Activated CD4-positive, alpha-beta T cell treated with anti-CD3 and anti-CD28 coated beads for 36 hours (primary cell): ENCODE results near the gene NOVA2. TPM values are rescaled to one million over a fixed set of nuclear protein-coding genes. Genes with fewer than 3 reads are reported as not detected.

Experiments used
- ATAC-seq: fragments of 200-7000 bp; cut with Tn5 transposase; one replicate; pipeline ENCODE4 v1.10.0; 2021; ENCODE audit warnings: mild to moderate bottlenecking, moderate library complexity
- CTCF ChIA-PET: fragments of 350-600 bp; sonication (Branson Sonifier 250); formaldehyde crosslinking; loops from one replicate; lab custom pipeline; 2021; ENCODE audit warnings: antibody characterized with exemption; lab: Charles Lee
- POLR2A ChIA-PET: fragments of 350-600 bp; sonication (Branson Sonifier 250); formaldehyde crosslinking; loops from one replicate; lab custom pipeline; 2021; ENCODE audit warnings: antibody characterized with exemption, inconsistent platforms; lab: Charles Lee
- DNase-seq: peaks from one replicate; pipeline ENCODE4 v3.0.0-alpha.2; 2020
- H3K27ac Mint-ChIP-seq: one replicate; pipeline ENCODE4 v1.8.0; 2021; ENCODE audit warnings: mixed read lengths
- H3K27me3 Mint-ChIP-seq: one replicate; pipeline ENCODE4 v1.8.0; 2021; ENCODE audit warnings: mixed read lengths
- H3K36me3 Mint-ChIP-seq: one replicate; pipeline ENCODE4 v1.8.0; 2021; ENCODE audit warnings: low read depth, mixed read lengths
- H3K4me1 Mint-ChIP-seq: one replicate; pipeline ENCODE4 v1.8.0; 2021; ENCODE audit warnings: mixed read lengths
- H3K4me3 Mint-ChIP-seq: one replicate; pipeline ENCODE4 v1.8.0; 2021; ENCODE audit warnings: mild to moderate bottlenecking, moderate library complexity, mixed read lengths
- H3K9me3 Mint-ChIP-seq: one replicate; pipeline ENCODE4 v1.8.0; 2021; ENCODE audit warnings: low read depth, mixed read lengths
- intact Hi-C, 2 experiments: fragments of 100-400 bp; cut with DNase I in 1 of 2; cut with micrococcal nuclease in 1 of 2; formaldehyde crosslinking; loops; one replicate each; pipeline versions ENCODE4 v1.14.2 to v1.15.1; 2022 to 2024; cut with DNase I, micrococcal nuclease
- microRNA-seq: library from miRNA; unstranded; fragments of <30 nt; microRNA quantifications from one replicate; pipeline ENCODE4 v1.2.0, GENCODE V29; 2021; ENCODE audit warnings: borderline replicate concordance
- total RNA-seq, 2 experiments: library from RNA; stranded (reverse); gene quantifications; one replicate each; pipeline ENCODE4 v1.2.3, GENCODE V29; 2021

Gene NOVA2
- total RNA-seq, 2 experiments from 2014 or later, result 0.02 to 0.09 TPM

DNA sequence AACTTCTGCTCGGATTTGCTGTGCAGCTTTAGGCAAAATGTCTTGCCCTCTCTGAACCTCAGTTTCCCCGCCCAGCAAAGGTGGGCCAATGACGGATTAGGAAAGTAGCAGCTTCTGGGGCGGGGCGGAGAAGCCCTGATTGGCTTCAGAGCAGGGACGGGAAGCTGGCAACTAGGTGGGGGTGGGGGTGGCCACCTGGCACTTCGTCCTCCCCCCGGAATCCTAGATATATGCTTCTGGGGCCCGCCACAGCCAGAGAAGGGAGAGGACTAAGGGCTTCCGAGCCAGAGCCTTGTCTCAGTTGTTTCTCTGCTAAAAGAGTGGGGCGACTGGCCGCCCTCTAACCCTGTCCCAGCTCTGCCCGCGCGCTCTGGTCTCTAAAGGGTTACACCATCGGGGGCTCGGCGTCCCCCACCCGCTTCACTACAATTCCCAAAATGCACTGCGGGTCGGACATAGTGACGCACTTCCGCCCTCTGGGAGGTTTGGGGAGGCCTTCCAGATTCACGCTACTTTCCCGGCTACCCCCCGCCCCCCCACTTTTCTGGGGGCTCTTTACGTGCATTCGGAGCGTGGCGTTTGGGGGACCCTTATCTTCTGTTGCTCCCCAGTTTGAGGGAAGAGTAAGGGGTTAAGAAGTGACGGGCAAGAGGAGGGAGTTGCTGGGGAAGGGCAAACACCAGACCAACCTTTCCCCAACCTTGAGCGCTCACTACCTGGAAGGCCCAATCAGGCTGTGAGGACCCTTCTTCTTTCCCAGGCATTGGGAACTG lies 87.1 kb downstream of the NOVA2 start:
- peak overlapping the region; percentile 95 for H3K27ac Mint-ChIP-seq
- CTCF ChIA-PET, result interaction anchor here (0.7 to 8.2 kb wide), 5 partner anchors 9 to 130 kb away, joined by 3 to 84 read pairs (median 5); partner anchors contain the start of genes FOXA3, MYPOP and SYMPK
- no peaks in the 10 kb centered on the region for H3K9me3 Mint-ChIP-seq
- peaks cover 3% of the 10 kb centered on the region for H3K36me3 Mint-ChIP-seq
- H3K4me1 Mint-ChIP-seq, result peaks cover 17% of the 10 kb centered on the region
- peak overlapping the region; percentile 85 for H3K4me3 Mint-ChIP-seq
- DNase-seq (peak; percentile 96), ATAC-seq (peak; percentile 85)
- POLR2A ChIA-PET, result interaction anchor here (0.6 to 2.4 kb wide), 5 partner anchors 12 to 211 kb away, joined by 3 to 23 read pairs (median 4); partner anchors contain the start of genes FOXA3, MYPOP and SYMPK
- intact Hi-C loops, result loop anchor here (1.0 to 10.0 kb wide), 17 partner anchors 16 to 1598 kb away; partner anchors contain the start of genes CCDC61 (in 2 of the 2), MYPOP (in 2 of the 2), SYMPK (in 2 of the 2) and CLPTM1 (in 1 of the 2)
- no peaks in the 10 kb centered on the region for H3K27me3 Mint-ChIP-seq

DNA sequence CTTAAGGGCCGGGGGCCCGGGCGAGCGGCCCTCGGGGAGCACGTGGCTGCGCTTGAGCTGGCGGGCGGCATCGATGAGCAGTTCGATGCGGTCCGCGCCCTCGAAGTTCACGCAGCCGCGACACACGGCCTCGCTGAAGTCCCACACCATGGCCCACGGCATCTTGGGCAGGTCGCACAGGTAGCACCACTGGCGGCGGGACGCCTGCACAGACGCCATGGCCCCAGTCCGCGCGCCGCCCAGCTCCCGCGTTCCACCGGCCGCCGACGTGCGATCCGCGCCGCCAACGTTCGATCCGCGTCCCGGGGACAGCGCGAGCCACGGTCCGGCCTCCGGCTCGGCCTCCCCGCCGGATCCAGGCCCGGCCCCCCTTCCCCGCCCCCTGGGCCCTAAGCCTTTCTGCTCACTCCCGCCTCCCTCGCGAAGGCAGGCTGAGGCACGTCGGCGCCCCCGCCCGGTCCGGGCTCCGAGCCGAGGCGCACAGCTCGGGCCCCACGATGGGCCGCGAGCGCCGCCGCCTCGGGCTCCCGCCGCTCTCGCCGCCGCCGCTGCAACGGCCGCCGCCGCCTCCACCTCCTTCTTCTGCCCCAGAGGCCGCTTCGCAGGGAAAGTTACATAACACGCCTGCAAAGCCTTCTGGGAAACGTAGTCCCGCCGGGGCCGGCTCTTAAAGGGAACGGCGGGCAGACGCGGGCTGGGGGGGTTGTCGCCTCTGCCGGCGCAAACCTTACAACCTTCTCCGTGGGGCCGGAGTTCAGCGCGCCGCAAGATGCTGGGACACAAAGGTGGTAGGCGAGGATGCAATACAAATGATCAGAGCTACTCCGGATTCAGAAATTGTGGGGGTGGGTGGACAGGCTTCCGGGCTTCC lies 87.9 kb downstream of the NOVA2 start, which contains the start of gene IRF2BP1:
Gene IRF2BP1, minus strand, starts transcription at position 586 of the 871 bp plus-strand sequence. Its CDS starts 367 bp downstream, at position 219.
- ChIA-PET CTCF (interaction anchor here (0.7 to 8.2 kb wide), 7 partner anchors 9 to 131 kb away, joined by 3 to 84 read pairs (median 5); partner anchors contain the start of genes FOXA3, MYPOP and SYMPK), POLR2A (interaction anchor here (0.6 to 2.4 kb wide), 4 partner anchors 12 to 25 kb away, joined by 3 to 23 read pairs (median 8); partner anchors contain the start of genes FOXA3, MYPOP and SYMPK)
- H3K27me3 Mint-ChIP-seq, result no peaks in the 10 kb centered on the region
- peaks cover 24% of the 10 kb centered on the region for H3K4me1 Mint-ChIP-seq
- peaks cover 3% of the 10 kb centered on the region for H3K36me3 Mint-ChIP-seq
- DNase-seq, result peak; percentile 94
- peak; percentile 60 for ATAC-seq
- H3K9me3 Mint-ChIP-seq, result no peaks in the 10 kb centered on the region
- intact Hi-C loops, result loop anchor here (1.0 to 10.0 kb wide), 17 partner anchors 17 to 1599 kb away; partner anchors contain the start of genes CCDC61 (in 2 of the 2), MYPOP (in 2 of the 2), SYMPK (in 2 of the 2) and CLPTM1 (in 1 of the 2)
- peak within 1 kb of the TSS; percentile 95 for H3K27ac Mint-ChIP-seq
- H3K4me3 Mint-ChIP-seq, result peak within 1 kb of the TSS; percentile 85

DNA sequence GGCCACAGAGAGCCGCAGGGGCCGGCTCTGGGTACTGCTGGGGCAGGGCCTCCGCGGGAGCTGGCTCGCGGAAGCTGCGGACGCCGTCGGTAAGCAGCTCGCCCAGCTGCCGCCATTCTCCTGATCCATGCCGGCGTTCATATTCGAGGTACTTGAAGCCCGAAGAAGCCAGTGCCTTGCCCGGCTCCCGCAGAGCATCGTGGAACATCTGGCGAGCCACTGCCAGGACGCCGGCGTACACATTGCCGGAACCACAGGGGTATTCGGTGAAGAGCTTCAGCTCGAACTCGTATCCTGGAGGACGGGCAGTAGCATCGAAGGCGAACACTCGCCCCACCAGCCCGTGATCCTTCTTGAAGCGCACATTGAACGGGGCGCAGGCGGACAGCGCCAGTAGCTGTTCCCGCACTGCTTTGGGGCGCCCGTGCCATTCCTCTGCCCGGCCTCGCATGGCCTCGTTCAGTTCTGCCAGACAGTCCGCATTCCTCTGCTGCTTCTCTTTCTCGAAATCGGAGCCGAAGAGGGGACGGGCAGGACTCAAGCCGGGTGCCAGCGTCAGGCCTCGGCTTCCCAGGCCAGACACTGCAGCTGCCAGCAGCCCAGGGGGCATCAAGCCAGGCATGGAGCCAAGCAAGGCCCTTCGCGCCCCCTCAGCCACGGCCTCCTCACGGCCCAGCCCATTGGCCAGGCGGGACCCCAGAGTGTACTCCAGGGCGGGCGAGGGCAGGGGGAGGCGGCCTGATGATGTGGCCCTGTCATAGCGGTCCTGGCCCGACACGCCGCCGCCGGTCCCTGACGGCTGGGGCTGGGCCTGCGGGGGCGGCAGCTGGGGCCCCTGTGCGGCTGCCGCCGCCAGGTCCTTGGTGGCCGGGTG lies 88.7 kb downstream of the NOVA2 start:
- peak overlapping the region; percentile 25 for H3K27ac Mint-ChIP-seq
- POLR2A ChIA-PET, result interaction anchor here (2.3 to 2.4 kb wide), 2 partner anchors 18 to 21 kb away, joined by 11 to 23 read pairs; partner anchors contain the start of genes FOXA3, MYPOP and SYMPK

DNA sequence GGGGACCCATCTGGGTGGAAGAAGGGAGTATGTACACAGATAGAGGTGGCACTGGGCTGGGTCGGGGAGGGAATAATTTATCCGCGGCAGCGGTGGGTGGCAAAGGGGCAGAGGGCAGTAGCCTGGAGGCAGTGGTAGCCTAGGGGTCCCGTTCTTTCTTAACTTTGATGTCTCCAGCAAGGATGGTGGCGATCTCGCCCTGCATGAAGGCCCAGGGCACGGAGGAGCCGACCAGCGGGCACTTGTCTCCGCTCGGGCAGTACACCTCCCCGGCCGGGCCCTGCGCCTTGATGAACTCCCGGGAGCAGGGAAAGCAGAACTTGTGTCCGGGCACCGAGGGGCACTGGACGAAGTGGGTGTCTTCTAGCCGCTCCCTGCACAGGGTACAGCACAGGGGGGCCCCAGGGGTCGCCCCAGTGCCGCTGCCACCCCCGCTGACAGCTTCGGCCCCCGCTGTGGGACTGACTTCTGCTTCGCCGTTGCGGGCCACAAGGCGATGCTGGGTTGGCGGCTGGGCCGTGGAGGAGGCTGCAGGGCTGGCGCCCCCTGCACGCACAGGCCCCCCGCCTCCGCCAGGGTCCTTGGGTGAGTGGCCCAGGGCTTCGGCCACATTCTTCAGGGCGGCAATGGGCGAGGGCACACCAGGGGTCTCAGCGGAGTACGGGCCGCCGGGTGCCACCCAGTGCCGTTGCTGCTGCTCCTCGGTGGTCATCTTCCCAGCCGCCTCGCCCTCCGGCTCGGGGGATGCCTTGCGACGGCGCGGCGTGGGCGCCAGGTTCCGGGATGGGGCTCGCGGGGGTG lies 89.6 kb downstream of the NOVA2 start:
- Mint-ChIP-seq H3K36me3 (peaks cover 3% of the 10 kb centered on the region), H3K27ac (no peak overlapping the region), H3K9me3 (no peaks in the 10 kb centered on the region), H3K4me1 (peaks cover 24% of the 10 kb centered on the region), H3K4me3 (peak overlapping the region; percentile 66), H3K27me3 (no peaks in the 10 kb centered on the region)
- ChIA-PET POLR2A (no interaction called here), CTCF (interaction anchor here (0.6 to 8.2 kb wide), 5 partner anchors 10 to 67 kb away, joined by 3 to 84 read pairs (median 4); partner anchors contain the start of genes FOXA3 and SYMPK)
- no peak for DNase-seq
- intact Hi-C loops, result loop anchor here (1.0 to 10.0 kb wide), 4 partner anchors 20 to 1601 kb away; partner anchors contain the start of genes FOXA3 (in 1 of the 2) and KPTN (in 1 of the 2)
- no peak for ATAC-seq

More for the DNA sequence above, 88.7 kb downstream of the NOVA2 start:
- Mint-ChIP-seq H3K4me3 (peak overlapping the region; percentile 85), H3K9me3 (no peaks in the 10 kb centered on the region), H3K36me3 (peaks cover 3% of the 10 kb centered on the region), H3K4me1 (peaks cover 24% of the 10 kb centered on the region), H3K27me3 (no peaks in the 10 kb centered on the region)
- DNase-seq (no peak), ATAC-seq (no peak)
- CTCF ChIA-PET, result interaction anchor here (1.2 to 8.2 kb wide), 4 partner anchors 10 to 68 kb away, joined by 4 to 84 read pairs (median 9); partner anchors contain the start of genes FOXA3, MYPOP and SYMPK
- intact Hi-C loops, result loop anchor here in 1 of 2 experiments (5.0 to 10.0 kb wide), 3 partner anchors 928 to 1600 kb away; partner anchors contain the start of genes CLPTM1, KPTN and ZC3H4

Small RNAs within 50 kb of the gene (microRNA-seq; reads per million reads assigned to microRNA genes)
- gene MIR769, result 178 reads per million, percentile 70 among the genes with 10 or more reads in this experiment

Other genes with a start within 250 kb of the NOVA2 start
- 10 to 100 TPM; 32.3 to 43.3 TPM for gene FBXO46, start 243.0 kb downstream of the NOVA2 start, total RNA-seq
- not detected for gene MEIOSIN, start 240.4 kb downstream of the NOVA2 start, total RNA-seq
- 1 to 10 TPM; 2.0 to 2.2 TPM for gene SIX5, start 204.6 kb downstream of the NOVA2 start, total RNA-seq
- gene DMPK, start 191.4 kb downstream of the NOVA2 start, total RNA-seq, result 10 to 100 TPM; 15.0 to 19.4 TPM
- gene DMWD, start 181.0 kb downstream of the NOVA2 start, total RNA-seq, result 10 to 100 TPM; 31.1 to 35.1 TPM
- gene RSPH6A, start 158.6 kb downstream of the NOVA2 start, total RNA-seq, result under 1 TPM; 0.21 to 0.23 TPM
- 100 to 1,000 TPM; 108 to 128 TPM for gene SYMPK, start 110.7 kb downstream of the NOVA2 start, total RNA-seq
- under 1 TPM; 0.40 to 0.62 TPM for gene FOXA3, start 109.5 kb downstream of the NOVA2 start, total RNA-seq
- gene IRF2BP1, start 87.7 kb downstream of the NOVA2 start, total RNA-seq, result 10 to 100 TPM; 12.6 to 15.2 TPM
- 1 to 10 TPM; 5.0 to 5.6 TPM for gene MYPOP, start 71.3 kb downstream of the NOVA2 start, total RNA-seq
- not detected for gene NANOS2, start 59.1 kb downstream of the NOVA2 start, total RNA-seq
- 10 to 100 TPM; 22.4 to 26.2 TPM for gene CCDC61, start 21.6 kb upstream of the NOVA2 start, total RNA-seq
- gene PGLYRP1, start 49.2 kb upstream of the NOVA2 start, total RNA-seq, result not detected
- not detected for gene IGFL4, start 67.1 kb upstream of the NOVA2 start, total RNA-seq
- gene IGFL3, start 150.8 kb upstream of the NOVA2 start, total RNA-seq, result not detected
- gene IGFL2, start 174.4 kb upstream of the NOVA2 start, total RNA-seq, result not detected